HG02943 (cell line): ENCODE measurements around the gene DENND1A.

Source experiments
- ATAC-seq: cut with Tn5 transposase; IDR thresholded peaks from one replicate; pipeline ENCODE4 v1.9.1; 2021; ENCODE audit warnings: mild to moderate bottlenecking, low read depth, moderate library complexity; ENCODE audit not compliant: unreplicated experiment

DENND1A gene

GRCh38 chr9:123865226-123866000, 64.5 kb downstream of the DENND1A start:
- ATAC-seq, result no peak

GRCh38 chr9:123864251-123864650, 65.7 kb downstream of the DENND1A start:
- ATAC-seq, result no peak

- no peak for ATAC-seq
Observed at GRCh38 chr9:123863164-123863855, 66.6 kb downstream of the DENND1A start.

GRCh38 chr9:123861756-123862120, 68.2 kb downstream of the DENND1A start:
- ATAC-seq, result no peak

GRCh38 chr9:123861086-123861755, 68.7 kb downstream of the DENND1A start:
- ATAC-seq, result no peak

- ATAC-seq, result no peak
Observed at GRCh38 chr9:123860603-123861002, 69.3 kb downstream of the DENND1A start.

GRCh38 chr9:123852403-123852802, 77.5 kb downstream of the DENND1A start:
- ATAC-seq, result no peak

- no peak for ATAC-seq
Observed at GRCh38 chr9:123851851-123852250, 78.1 kb downstream of the DENND1A start.

- no peak for ATAC-seq
Observed at GRCh38 chr9:123848447-123849085, 81.4 kb downstream of the DENND1A start.

- no peak for ATAC-seq
Observed at GRCh38 chr9:123846966-123847365, 83.0 kb downstream of the DENND1A start.

- ATAC-seq, result no peak
Observed at GRCh38 chr9:123843703-123844102, 86.2 kb downstream of the DENND1A start.

- ATAC-seq, result no peak
Observed at GRCh38 chr9:123835821-123836220, 94.1 kb downstream of the DENND1A start.

- no peak for ATAC-seq
Observed at GRCh38 chr9:123834889-123835562, 94.9 kb downstream of the DENND1A start.

- no peak for ATAC-seq
Observed at GRCh38 chr9:123834218-123834888, 95.6 kb downstream of the DENND1A start.

GRCh38 chr9:123832858-123833650, 96.9 kb downstream of the DENND1A start:
- ATAC-seq, result no peak

GRCh38 chr9:123832176-123832575, 97.8 kb downstream of the DENND1A start:
- ATAC-seq, result no peak

GRCh38 chr9:123828449-123828848, 101.5 kb downstream of the DENND1A start:
- ATAC-seq, result no peak

GRCh38 chr9:123825342-123826060, 104.4 kb downstream of the DENND1A start:
- no peak for ATAC-seq
